Measurements from ENCODE around the gene GYG2. TPM values are rescaled to one million over a fixed set of nuclear protein-coding genes. Genes with fewer than 3 reads are reported as not detected.
"Not testable (repeated sequence)": the region's sequence is repeated elsewhere in the genome, so short reads cannot be mapped to it uniquely, and the experiment has no call there.

Gene GYG2
- total RNA-seq (2014; rRNA removed) (0.58 and 1.7 TPM in 2 replicates), Bru-seq, nascent RNA (percentile 5 among the genes with signal in this experiment), BruChase-seq, experiment 1, labeled RNA remaining after a 6-hour chase (percentile 5 among the genes with signal in this experiment), BruChase-seq, experiment 2, labeled RNA remaining after a 2-hour chase (percentile 3 among the genes with signal in this experiment)
- long read RNA-seq = 0 reads

DNA sequence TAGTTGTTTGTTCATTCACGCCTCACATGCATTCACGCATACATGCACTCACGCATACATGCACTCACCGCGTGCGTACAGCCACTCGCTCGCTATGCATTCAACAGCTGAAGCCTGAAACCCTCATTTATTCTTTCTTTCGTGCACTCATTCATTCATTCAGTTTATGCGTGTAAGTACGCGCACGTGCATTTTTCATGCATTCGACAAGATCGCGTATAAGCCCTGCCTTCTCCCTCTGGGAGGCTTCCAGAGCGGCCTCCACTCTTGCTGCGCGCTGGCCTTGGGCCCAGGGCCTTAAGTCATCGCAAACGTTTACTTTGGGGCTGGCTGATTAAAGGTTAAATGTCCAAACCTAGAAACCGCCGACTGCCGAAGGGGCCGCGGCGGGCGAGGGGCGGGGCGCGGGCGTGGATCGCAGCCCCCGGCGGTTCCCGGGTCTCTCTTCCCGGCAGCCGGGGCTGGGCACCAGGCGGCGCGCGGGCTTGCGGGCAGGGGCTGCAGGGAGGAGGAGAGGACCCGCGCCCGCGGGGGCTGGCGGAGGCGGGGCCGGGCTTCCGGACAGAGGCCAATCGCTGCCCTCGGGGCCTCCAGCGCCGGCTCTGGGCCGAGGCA lies at the start of gene GYG2:
TSS of gene GYG2 (plus strand) at position 587 of the 615 bp plus-strand sequence. CDS start 1,259 bp downstream, outside the sequence.
- H3K27me3 ChIP-seq (ENCODE audit: low read length) = peaks cover 10% of the 10 kb centered on the region
- H3K9ac ChIP-seq (ENCODE audit: low read length) = no peak within 1 kb of the TSS
- CTCF ChIA-PET = no interaction called here
- H3K79me2 ChIP-seq (ENCODE audit: low read length) = no peaks in the 10 kb centered on the region
- no peaks in the 10 kb centered on the region for H3K9me2 ChIP-seq (replicated peaks; ENCODE audit: low read length)
- ATAC-seq (no peak), DNase-seq (no peak)
- no peaks in the 10 kb centered on the region for H3K4me1 ChIP-seq (ENCODE audit: insufficient read depth, low read length)
- H4K20me1 ChIP-seq (ENCODE audit: low read length) = no peaks in the 10 kb centered on the region
- TF ChIP-seq EZH2 (IDR thresholded peaks at IDR 0.05; ENCODE audit: low read length, unreplicated experiment) = no peak
- TF ChIP-seq EZH2phosphoT487 (IDR thresholded peaks at IDR 0.05; ENCODE audit: borderline replicate concordance, low read length) = no peak
- TF ChIP-seq CTCF (conservative IDR thresholded peaks at IDR 0.05; ENCODE audit: low read depth, low read length) = no peak
- no peak within 1 kb of the TSS for H3K4me3 ChIP-seq (ENCODE audit: low read length)
- H3K36me3 ChIP-seq (ENCODE audit: low read depth, low read length) = no peaks in the 10 kb centered on the region
- BruUV-seq (replicated peaks) = no TSS peak
- POLR2A ChIA-PET (ENCODE audit: unreplicated experiment) = no interaction called here
- H3K4me2 ChIP-seq (ENCODE audit: low read length) = no peak within 1 kb of the TSS
- no peaks in the 10 kb centered on the region for H3K9me3 ChIP-seq (ENCODE audit: low read length)
- no peaks in the 10 kb centered on the region for H3F3A ChIP-seq (ENCODE audit: low read length, unreplicated experiment)
- H2AFZ ChIP-seq (ENCODE audit: low read length) = no peak within 1 kb of the TSS
- H3K27ac ChIP-seq (ENCODE audit: low read length) = no peak within 1 kb of the TSS
- intact Hi-C loops (cut with micrococcal nuclease) = no loop called here

GRCh38 chrX:2780472-2781225 lies 48.1 kb upstream of the GYG2 start:
- H4K20me1 ChIP-seq (ENCODE audit: low read length); BruUV-seq (replicated peaks); H3K36me3 ChIP-seq (ENCODE audit: low read depth, low read length); H3K27ac ChIP-seq (ENCODE audit: low read length); H3K4me1 ChIP-seq (ENCODE audit: insufficient read depth, low read length); H2AFZ ChIP-seq (ENCODE audit: low read length); DNase-seq; H3K9me2 ChIP-seq (replicated peaks; ENCODE audit: low read length); H3K9ac ChIP-seq (ENCODE audit: low read length); H3K4me3 ChIP-seq (ENCODE audit: low read length); H3K4me2 ChIP-seq (ENCODE audit: low read length); H3K79me2 ChIP-seq (ENCODE audit: low read length); CTCF ChIA-PET; ATAC-seq; H3F3A ChIP-seq (ENCODE audit: low read length, unreplicated experiment); H3K9me3 ChIP-seq (ENCODE audit: low read length); intact Hi-C loops (cut with micrococcal nuclease); POLR2A ChIA-PET (ENCODE audit: unreplicated experiment); H3K27me3 ChIP-seq (ENCODE audit: low read length): not testable (repeated sequence)

DNA sequence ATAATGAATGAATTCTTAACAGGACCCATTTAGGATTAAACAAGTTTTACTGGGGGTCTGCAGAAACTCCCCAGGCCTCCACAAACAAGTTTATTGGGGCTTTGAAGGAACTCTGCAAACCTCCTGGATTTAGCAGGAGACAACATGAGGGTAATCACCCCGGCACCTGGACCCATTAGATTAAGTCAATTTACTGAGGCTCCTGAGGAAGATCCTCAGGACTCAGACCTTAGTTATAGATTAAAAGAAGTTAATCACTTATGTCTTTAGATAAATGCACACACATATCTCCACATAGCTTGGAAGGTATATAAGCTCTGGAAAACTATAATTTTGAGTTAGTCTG lies 47.5 kb upstream of the GYG2 start:
- no peak for TF ChIP-seq EZH2phosphoT487 (IDR thresholded peaks at IDR 0.05; ENCODE audit: borderline replicate concordance, low read length)
- Histone ChIP-seq H3K27ac (ENCODE audit: low read length) (no peak overlapping the region), H3K9me3 (ENCODE audit: low read length) (no peaks in the 10 kb centered on the region), H4K20me1 (ENCODE audit: low read length) (no peaks in the 10 kb centered on the region), H3K27me3 (ENCODE audit: low read length) (no peaks in the 10 kb centered on the region), H3K4me1 (ENCODE audit: insufficient read depth, low read length) (no peaks in the 10 kb centered on the region), H3K9ac (ENCODE audit: low read length) (no peak overlapping the region), H3K4me3 (ENCODE audit: low read length) (no peak overlapping the region), H3K79me2 (ENCODE audit: low read length) (no peaks in the 10 kb centered on the region), H3K9me2 (replicated peaks; ENCODE audit: low read length) (no peaks in the 10 kb centered on the region), H3K36me3 (ENCODE audit: low read depth, low read length) (no peaks in the 10 kb centered on the region), H3K4me2 (ENCODE audit: low read length) (no peak overlapping the region), H3F3A (ENCODE audit: low read length, unreplicated experiment) (no peaks in the 10 kb centered on the region), H2AFZ (ENCODE audit: low read length) (no peak overlapping the region)
- CTCF ChIA-PET = no interaction called here
- no peak for DNase-seq
- no peak for ATAC-seq
- BruUV-seq (replicated peaks) = no TSS peak
- intact Hi-C loops (cut with micrococcal nuclease) = no loop called here
- POLR2A ChIA-PET (ENCODE audit: unreplicated experiment) = no interaction called here

All from PC-3 (cell line).